PC-3 (cell line): ENCODE measurements around the gene CEP78.

Experiments used
- CTCF ChIP-seq: fragments of 300-600 bp; sonication (generic); conservative IDR thresholded peaks from 2 replicates; pipeline ENCODE4 v1.5.1; 2017; ENCODE audit warnings: antibody characterized with exemption, low read depth, mild to moderate bottlenecking, low read length
- EZH2 ChIP-seq: fragments of 300-600 bp; sonication (generic); IDR thresholded peaks from one replicate; pipeline ENCODE4 v1.6.1; 2017; ENCODE audit warnings: antibody characterized with exemption, mild to moderate bottlenecking, low read length; ENCODE audit not compliant: unreplicated experiment

DNA sequence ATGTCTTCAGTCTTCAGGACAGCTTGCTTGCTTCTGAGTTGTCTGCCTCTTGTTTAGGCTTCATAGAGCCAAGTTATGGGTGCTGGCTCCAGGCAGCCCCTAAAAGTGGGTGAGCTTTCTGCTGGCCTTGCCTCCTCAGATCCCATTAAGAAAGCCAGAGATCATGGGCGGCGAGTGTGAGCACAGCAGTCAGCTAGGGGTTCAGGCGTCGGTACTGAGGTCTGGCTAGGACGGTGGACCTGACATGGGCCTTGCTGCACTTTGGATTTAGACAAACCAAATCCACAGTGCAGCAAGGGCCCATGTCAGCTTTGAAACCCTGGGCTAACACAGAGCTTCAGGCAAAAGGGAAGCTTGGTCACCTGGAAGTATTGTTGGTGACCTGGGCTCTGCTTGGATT is 78.7 kb downstream of the CEP78 start:
- TF ChIP-seq EZH2, result no peak
- no peak for TF ChIP-seq CTCF
